Measurements from ENCODE around the gene FKBP4. TPM values are rescaled to one million over a fixed set of nuclear protein-coding genes. Genes with fewer than 3 reads are reported as not detected.

The FKBP4 gene
- total RNA-seq, 1 donor from 2014 or later = 30.7 TPM

GRCh38 chr12:2812290-2813213, 17.8 kb downstream of the FKBP4 start, which contains the start of gene ITFG2:
ITFG2 (plus strand) TSS chr12:2812668; CDS start chr12:2812761, 93 bp downstream.
- peak; percentile 98 to 99 for DNase-seq (ENCODE audit: low read depth in 2 of 2)

- peak in 1 of 2 donors; percentile 79 for DNase-seq (ENCODE audit: low read depth in 2 of 2)
These were observed 18.7 kb downstream of the FKBP4 start for GRCh38 chr12:2813214-2814185.

DNA sequence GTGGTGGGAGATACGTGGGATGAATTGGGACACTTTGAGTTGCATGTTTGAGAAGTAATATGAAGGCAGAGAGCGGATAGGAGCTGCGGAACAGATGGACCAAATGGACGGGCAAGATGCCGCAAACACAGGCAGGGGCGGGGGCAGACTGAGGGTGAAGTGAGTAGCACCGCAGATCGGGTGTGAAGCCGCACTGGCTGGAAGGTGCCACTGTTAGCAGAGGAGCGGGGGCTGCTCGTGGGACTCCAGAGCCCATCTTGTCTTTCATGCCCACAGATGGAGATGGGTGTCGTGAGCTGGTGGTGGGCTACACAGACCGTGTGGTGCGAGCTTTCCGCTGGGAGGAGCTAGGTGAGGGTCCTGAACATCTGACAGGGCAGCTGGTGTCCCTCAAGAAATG, 25.0 kb downstream of the FKBP4 start:
- DNase-seq (ENCODE audit: low read depth in 2 of 2) = no peak

GRCh38 chr12:2820432-2820831, 25.7 kb downstream of the FKBP4 start:
- DNase-seq (ENCODE audit: low read depth in 2 of 2) = no peak

GRCh38 chr12:2823483-2823882, 28.7 kb downstream of the FKBP4 start:
- DNase-seq (ENCODE audit: low read depth in 2 of 2) = no peak

GRCh38 chr12:2824541-2824940, 29.8 kb downstream of the FKBP4 start:
- no peak for DNase-seq (ENCODE audit: low read depth in 2 of 2)

- no peak for DNase-seq (ENCODE audit: low read depth in 2 of 2)
These were observed 30.4 kb downstream of the FKBP4 start for GRCh38 chr12:2825132-2825531.

DNA sequence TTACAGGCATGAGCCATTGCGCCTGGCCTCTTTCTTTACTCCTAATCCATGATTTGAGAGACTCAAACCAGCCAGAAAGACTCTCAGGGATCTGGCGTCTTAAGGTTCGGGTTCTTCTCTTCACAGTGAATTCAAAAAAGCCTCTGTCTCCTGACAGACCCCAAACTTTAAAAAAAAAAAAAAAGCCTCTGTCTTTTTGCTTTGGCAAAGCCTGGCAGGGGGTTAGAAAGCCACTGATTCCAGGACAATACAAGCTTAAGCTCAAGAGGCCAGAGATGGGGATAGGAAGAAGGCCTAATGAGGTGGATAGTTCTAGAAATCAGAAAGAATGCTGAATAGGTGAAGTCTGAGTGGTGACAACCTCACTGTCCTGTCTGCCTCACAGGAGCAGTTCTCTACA, 31.3 kb downstream of the FKBP4 start:
- no peak for DNase-seq (ENCODE audit: low read depth in 2 of 2)

GRCh38 chr12:2826721-2827515, 32.1 kb downstream of the FKBP4 start:
- no peak for DNase-seq (ENCODE audit: low read depth in 2 of 2)

GRCh38 chr12:2829275-2829674, 34.5 kb downstream of the FKBP4 start:
- no peak for DNase-seq (ENCODE audit: low read depth in 2 of 2)

DNA sequence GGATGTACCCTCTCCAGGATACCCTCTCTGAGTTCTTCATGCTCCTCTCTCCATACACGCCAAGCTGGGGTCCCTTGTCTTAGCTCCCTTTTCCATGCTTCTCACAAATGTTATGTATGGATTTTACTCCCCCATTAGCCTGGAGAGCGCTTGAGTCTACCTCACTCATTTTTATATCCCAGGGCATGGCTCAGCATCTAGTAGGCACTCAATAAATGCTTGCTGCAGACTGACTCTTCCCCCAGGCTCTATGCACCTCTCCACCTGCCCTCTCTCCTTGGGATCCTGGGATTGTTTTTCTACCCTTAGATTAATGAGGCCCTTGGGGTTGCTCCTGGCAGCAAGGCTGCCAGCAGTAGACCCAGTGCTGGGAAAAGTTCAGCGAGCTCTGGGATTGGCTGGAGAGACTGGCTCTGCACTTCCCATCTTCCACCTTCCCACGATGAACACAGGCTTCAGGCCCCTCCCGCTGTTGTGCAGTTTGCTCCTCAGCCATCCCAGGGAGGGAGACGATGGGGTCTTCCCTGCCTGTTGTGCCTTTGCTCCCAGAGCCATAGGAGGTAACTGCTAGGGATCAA, 37.9 kb downstream of the FKBP4 start:
- DNase-seq (ENCODE audit: low read depth in 2 of 2) = no peak

GRCh38 chr12:2833327-2833726, 38.6 kb downstream of the FKBP4 start:
- DNase-seq (ENCODE audit: low read depth in 2 of 2) = no peak

DNA sequence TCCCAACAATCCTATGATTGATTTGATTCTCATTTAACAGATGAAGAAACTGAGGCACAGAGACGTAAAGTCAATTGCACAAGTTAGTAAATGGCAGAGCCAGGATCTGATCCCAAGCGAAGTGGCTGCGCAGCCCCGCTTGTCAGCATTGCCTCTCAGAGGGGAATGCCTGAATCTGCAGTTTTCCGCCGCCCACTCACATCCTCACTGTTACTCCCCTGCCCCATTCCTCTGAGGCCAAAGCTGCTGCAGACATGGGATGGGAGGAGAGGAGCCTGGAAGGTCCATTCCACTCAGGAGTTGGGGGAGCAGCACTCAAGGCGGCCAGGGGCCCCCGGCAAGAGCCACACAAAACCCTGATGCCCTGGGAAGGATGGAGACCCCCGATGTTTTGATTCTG, 39.0 kb downstream of the FKBP4 start:
- no peak for DNase-seq (ENCODE audit: low read depth in 2 of 2)

DNA sequence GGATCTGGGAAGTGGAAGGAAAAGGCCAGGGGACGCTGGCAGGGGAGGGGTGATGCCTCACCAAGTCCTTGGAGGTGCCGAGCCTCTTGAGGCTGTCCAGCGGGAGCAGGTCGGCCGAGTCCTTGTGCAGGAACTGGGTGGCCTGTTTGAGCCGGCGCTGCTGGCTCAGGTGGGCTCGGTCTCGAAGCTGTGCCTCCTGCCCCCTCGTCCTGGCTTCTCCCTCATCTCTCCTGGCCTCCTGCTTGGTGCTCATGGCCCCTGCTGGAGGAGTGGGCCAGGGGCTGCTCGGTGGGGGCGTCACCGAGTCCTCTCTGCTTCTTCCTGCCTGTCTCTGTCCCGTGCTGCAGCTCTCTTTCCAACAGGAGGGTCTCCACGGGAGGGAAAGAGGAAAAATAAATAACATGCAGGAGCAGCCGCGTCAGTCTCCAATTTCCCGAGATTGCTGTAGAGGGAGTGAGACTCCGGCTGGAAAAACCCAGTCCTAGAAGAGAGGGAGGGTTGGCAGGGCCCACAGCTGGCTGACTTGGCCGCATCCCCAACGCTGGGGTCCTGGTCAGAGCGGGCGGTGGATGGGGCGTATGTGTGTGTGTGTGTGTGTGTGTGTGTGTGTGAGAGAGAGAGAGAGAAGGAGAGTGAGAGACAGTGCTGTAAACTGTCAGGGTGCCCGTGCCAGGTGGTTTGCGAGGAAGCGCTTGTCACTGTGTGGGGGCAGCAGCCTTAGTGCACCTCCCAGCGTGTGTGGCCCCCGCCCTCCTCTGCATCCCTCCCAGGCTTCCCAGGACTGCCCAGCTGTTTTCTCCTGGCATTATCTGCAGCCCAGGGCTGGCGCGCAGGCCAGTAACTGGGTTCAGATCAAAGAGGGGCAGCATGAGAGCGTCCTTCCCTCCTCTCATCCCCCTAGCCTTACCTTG, 40.1 kb downstream of the FKBP4 start, which contains the start of gene NRIP2:
TSS of gene NRIP2 (minus strand) at position 455 of the 911 bp plus-strand sequence. CDS start at position 403, 52 bp downstream.
- peak in 1 of 2 donors; percentile 44 for DNase-seq (ENCODE audit: low read depth in 2 of 2)

- DNase-seq (ENCODE audit: low read depth in 2 of 2) = no peak
These were observed 41.1 kb downstream of the FKBP4 start for GRCh38 chr12:2835691-2836403.

DNA sequence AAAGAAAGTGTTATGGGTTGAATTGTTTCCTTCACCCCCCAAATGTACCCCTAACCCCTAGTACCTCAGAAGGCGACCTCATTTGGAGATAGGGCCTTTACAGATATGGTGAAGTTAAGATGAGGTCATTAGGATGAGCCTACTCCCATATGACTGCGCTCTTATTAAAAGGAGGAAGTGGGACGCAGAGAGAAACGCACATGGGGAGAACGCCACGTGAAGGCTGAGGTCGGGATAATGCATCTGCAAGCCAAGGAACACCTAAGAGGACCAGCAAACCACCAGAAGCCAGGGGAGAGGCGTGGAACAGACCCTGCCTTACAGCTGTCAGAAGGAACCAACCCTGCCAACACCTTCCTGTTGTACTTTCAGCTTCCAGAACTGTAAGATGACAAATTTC, 41.8 kb downstream of the FKBP4 start:
- no peak for DNase-seq (ENCODE audit: low read depth in 2 of 2)

- no peak for DNase-seq (ENCODE audit: low read depth in 2 of 2)
These were observed 46.4 kb downstream of the FKBP4 start for GRCh38 chr12:2841056-2841650.

- DNase-seq (ENCODE audit: low read depth in 2 of 2) = no peak
These were observed 48.2 kb downstream of the FKBP4 start for GRCh38 chr12:2842948-2843347.

DNA sequence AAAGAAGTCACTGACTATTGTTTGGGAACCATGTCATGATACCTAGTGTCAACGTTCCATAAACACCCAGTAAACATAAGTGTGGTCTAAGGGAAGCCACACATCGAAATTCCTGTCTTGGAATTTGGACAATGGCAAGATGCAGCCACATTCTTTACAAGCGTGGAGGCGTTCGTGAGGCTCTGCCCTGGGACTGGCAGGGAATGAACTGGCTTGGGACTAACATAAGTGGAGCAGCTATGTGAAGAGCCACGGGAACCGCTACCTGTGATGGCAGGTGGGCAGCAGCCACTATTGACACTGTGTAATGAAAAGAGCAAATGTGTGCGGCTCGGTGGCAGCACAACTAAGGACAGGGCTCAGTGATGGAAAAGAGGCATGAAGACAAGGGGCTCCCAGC, 50.0 kb downstream of the FKBP4 start:
- no peak for DNase-seq (ENCODE audit: low read depth in 2 of 2)
